Sigmoid colon (tissue), 7 donors: Measurements from ENCODE around the gene RDX. TPM values are rescaled to one million over a fixed set of nuclear protein-coding genes. Genes with fewer than 3 reads are reported as not detected.
A peak's percentile ranks its signal among the peaks of the same experiment; 100 is the strongest.
"Not testable (repeated sequence)": the region's sequence is repeated elsewhere in the genome, so short reads cannot be mapped to it uniquely, and the experiment has no call there.

Source experiments
- DNase-seq: peaks from one replicate; pipeline ENCODE4 v3.0.0-alpha.2; 2019
- H3K27ac ChIP-seq, 4 donors: fragments of 200-600 bp; sonication (generic); one replicate each; pipeline ENCODE4 v1.5.1; 2016 to 2019; ENCODE audit warnings: mild to moderate bottlenecking in 1 of 4
- H3K27me3 ChIP-seq, 3 donors: fragments of 200-600 bp; sonication (generic); one replicate each; pipeline ENCODE4 v1.5.1; 2019; ENCODE audit warnings: mild to moderate bottlenecking in 1 of 3
- H3K36me3 ChIP-seq, 4 donors: fragments of 200-600 bp; sonication (generic); one replicate each; pipeline ENCODE4 v1.5.1; 2016 to 2019
- H3K4me1 ChIP-seq, 4 donors: fragments of 200-600 bp; sonication (generic); one replicate each; pipeline ENCODE4 v1.5.1; 2017 to 2019
- H3K4me3 ChIP-seq, 4 donors: fragments of 200-600 bp; sonication (generic); one replicate each; pipeline ENCODE4 v1.5.1; 2017 to 2019; ENCODE audit warnings: mild to moderate bottlenecking in 2 of 4, moderate library complexity in 1 of 4
- H3K9me3 ChIP-seq, 4 donors: fragments of 200-600 bp in 3 of 4; sonication (generic) in 3 of 4; one replicate each; pipeline versions ENCODE4 v1.5.1 to v1.6.1; 2013 to 2019
- EP300 ChIP-seq, 4 donors: sonication (generic); formaldehyde crosslinking; IDR thresholded peaks; one replicate each; pipeline ENCODE4 v1.6.1; 2017; ENCODE audit warnings: antibody characterized with exemption in 4 of 4
- POLR2A ChIP-seq, 2 donors: fragments of 450-650 bp; IDR thresholded peaks; one replicate each; pipeline ENCODE4 v1.6.1; 2016; ENCODE audit warnings: antibody characterized with exemption in 2 of 2, mild to moderate bottlenecking in 2 of 2, moderate library complexity in 2 of 2
- POLR2AphosphoS5 ChIP-seq, 4 donors: sonication (generic); formaldehyde crosslinking; IDR thresholded peaks; one replicate each; pipeline ENCODE4 v1.6.1; 2017; ENCODE audit warnings: antibody characterized with exemption in 4 of 4
- WGBS, 2 donors: extraction: QIAGEN DNeasy Blood & Tissue Kit; methylation state at CpG; one replicate each; pipeline ENCODE4 v1.1.7; 2013; 5-methylcytosine and 5-hydroxymethylcytosine counted together
- intact Hi-C: fragments of 100-400 bp; cut with DNase I; formaldehyde crosslinking; loops from one replicate; pipeline ENCODE4 v1.15.1; 2023
- polyA plus RNA-seq, 3 donors: library from polyadenylated mRNA; stranded (reverse); fragments of 200-250 nt; gene quantifications; one replicate each; pipeline ENCODE4 v1.2.3, GENCODE V29; 2013
- total RNA-seq, 4 donors: library from RNA; depleted of rRNA; stranded (reverse); fragments of >200 nt; gene quantifications; one replicate each; pipeline ENCODE4 v1.1.0, GENCODE V29; 2016
- TF ChIP-seq, protein P1 (sequence below), 4 experiments: fragments of 450-650 bp in 3 of 4; fragments of 200-600 bp in 1 of 4; IDR thresholded peaks; one replicate each; pipeline ENCODE4 v1.5.1; 2016 to 2019; ENCODE audit warnings: antibody characterized with exemption in 4 of 4, mild to moderate bottlenecking in 3 of 4, moderate library complexity in 2 of 4
- donor health status: healthy with polysubstance abuse.
- donor health status: Bipolar disorder and iron deficiency.
- donor health status: healthy.

The RDX gene
- total and polyA plus RNA-seq, 7 donors = 7.9 to 160 (median 55.6) TPM

DNA sequence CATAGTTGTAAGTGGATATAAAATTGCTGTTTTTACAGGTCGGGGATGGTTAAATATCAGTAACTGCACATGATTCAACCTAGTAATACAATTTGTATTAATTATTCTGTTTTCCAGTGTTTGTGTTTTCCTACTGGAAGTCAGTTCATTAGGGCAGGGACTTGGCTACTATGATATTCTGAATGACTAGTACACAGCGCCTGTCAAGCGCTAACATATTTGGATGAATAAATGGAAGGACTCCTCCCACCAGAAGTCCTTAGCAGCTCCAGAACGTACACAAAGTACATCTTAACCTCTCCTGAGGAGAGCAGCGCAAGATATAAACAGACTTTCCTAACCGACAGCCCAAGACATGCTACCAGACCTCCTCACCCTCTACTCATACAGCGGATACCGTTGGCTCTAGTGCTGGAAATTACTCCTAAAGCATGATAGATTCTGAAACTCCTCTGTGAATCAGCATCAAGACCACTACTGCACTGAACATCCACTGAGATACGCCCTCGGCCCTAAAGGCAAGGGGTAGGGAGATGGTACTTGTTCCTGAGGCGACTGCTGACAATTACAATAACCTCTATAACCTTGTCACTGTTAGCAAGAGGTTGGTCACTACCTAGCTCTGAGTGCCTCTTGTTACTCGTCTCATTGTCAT lies 79.1 kb downstream of the RDX start:
- Histone ChIP-seq H3K36me3 (no peaks in the 10 kb centered on the region), H3K4me1 (no peaks in the 10 kb centered on the region), H3K9me3 (no peaks in the 10 kb centered on the region), H3K27ac (no peak overlapping the region), H3K27me3 (no peaks in the 10 kb centered on the region), H3K4me3 (no peak overlapping the region)
- intact Hi-C loops = no loop called here
- no peak for DNase-seq
- 87 to 90% methylated on average over 12 of the region's 12 CpGs for WGBS, 2 donors
- TF ChIP-seq, protein P1, sequence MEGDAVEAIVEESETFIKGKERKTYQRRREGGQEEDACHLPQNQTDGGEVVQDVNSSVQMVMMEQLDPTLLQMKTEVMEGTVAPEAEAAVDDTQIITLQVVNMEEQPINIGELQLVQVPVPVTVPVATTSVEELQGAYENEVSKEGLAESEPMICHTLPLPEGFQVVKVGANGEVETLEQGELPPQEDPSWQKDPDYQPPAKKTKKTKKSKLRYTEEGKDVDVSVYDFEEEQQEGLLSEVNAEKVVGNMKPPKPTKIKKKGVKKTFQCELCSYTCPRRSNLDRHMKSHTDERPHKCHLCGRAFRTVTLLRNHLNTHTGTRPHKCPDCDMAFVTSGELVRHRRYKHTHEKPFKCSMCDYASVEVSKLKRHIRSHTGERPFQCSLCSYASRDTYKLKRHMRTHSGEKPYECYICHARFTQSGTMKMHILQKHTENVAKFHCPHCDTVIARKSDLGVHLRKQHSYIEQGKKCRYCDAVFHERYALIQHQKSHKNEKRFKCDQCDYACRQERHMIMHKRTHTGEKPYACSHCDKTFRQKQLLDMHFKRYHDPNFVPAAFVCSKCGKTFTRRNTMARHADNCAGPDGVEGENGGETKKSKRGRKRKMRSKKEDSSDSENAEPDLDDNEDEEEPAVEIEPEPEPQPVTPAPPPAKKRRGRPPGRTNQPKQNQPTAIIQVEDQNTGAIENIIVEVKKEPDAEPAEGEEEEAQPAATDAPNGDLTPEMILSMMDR (IDR thresholded peaks at IDR 0.05) = peak in 1 of 4 experiments; percentile 8
- TF ChIP-seq POLR2A (IDR thresholded peaks at IDR 0.05) = no peak

DNA sequence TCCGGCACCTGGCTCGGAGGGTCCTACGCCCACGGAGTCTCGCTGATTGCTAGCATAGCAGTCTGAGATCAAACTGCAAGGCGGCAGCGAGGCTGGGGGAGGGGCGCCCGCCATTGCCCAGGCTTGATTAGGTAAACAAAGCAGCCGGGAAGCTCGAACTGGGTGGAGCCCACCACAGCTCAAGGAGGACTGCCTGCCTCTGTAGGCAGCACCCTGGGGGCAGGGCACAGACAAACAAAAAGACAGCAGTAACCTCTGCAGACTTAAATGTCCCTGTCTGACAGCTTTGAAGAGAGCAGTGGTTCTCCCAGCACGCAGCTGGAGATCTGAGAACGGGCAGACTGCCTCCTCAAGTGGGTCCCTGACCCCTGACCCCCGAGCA lies 87.1 kb downstream of the RDX start:
- WGBS, 2 donors = 4 to 18% methylated on average over 9 of the region's 14 CpGs
- peak overlapping the region in 3 of 4 donors; percentile 18 to 21 (median 21) for H3K4me3 ChIP-seq
- H3K27me3 ChIP-seq, H3K27ac ChIP-seq, H3K4me1 ChIP-seq, intact Hi-C loops, H3K36me3 ChIP-seq, DNase-seq, H3K9me3 ChIP-seq: not testable (repeated sequence)

DNA sequence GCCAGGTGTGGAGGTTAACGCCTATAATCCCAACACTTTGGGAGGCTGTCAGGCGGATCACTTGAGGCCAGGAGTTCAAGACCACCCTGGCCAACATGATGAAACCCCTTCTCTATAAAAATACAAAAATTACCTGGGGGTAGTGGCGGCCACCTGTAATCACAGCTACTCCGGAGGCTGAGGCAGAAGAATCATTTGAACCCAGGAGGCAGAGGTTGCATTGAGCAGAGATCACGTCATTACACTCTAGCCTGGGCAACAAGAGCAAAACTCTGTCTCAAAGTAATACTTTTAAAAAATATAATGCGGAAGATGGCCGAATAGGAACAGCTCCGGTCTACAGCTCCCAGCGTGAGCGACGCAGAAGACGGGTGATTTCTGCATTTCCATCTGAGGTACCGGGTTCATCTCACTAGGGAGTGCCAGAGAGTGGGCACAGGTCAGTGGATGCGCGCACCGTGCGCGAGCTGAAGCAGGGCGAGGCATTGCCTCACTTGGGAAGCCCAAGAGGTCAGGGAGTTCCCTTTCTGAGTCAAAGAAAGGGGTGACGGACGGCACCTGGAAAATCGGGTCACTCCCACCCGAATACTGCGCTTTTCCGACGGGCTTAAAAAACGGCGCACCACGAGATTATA lies 87.6 kb downstream of the RDX start:
- H3K27me3 ChIP-seq, H3K27ac ChIP-seq, DNase-seq, intact Hi-C loops, H3K9me3 ChIP-seq, H3K36me3 ChIP-seq, H3K4me1 ChIP-seq: not testable (repeated sequence)
- H3K4me3 ChIP-seq = peak overlapping the region in 3 of 4 donors; percentile 18 to 21 (median 21)
- 26 to 56% methylated on average over 25 to 29 of the region's 29 CpGs for WGBS, 2 donors

DNA sequence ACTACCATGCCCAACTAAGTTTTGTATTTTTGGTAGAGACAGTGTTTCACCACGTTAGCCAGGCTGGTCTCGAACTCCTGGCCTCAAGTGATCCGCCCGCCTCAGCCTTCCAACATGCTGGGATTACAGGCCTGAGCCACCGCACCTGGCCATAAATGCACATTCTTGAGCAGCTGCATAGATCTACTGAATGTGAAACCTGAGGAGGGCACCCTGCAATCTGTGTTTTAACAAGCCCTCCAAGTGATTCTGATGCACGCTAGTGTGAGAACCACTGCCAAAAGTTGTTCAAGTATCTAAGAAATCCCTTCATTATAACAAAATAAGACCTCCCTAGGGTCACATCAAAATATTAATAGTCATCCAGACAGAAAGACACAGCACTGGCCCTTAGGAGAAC lies 89.3 kb downstream of the RDX start:
- H3K36me3 ChIP-seq = no peaks in the 10 kb centered on the region
- no peak for DNase-seq

DNA sequence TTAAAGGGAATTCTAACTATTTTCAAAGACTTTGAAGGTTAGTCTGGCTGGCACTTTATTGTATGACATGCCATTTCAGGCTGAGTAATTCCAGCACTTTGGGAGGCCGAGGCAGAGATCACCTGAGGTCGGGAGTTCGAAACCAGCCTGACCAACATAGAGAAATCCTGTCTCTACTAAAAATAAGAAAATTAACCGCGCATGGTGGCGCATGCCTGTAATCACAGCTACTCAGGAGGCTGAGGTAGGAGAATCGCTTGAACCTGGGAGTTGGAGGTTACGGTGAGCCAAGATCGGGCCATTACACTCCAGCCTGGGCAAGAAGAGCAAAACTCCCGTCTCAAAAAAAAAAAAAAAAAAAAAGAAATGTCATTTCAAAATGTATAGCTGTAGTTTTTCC lies 95.6 kb downstream of the RDX start:
- Histone ChIP-seq H3K4me1 (no peaks in the 10 kb centered on the region), H3K27me3 (no peaks in the 10 kb centered on the region), H3K27ac (no peak overlapping the region), H3K9me3 (no peaks in the 10 kb centered on the region), H3K4me3 (no peak overlapping the region), H3K36me3 (no peaks in the 10 kb centered on the region)
- DNase-seq = no peak
- intact Hi-C loops = loop anchor here (1.0 to 5.0 kb wide), 4 partner anchors 96 to 232 kb away; partner anchors contain the start of gene RDX
- no peak for TF ChIP-seq EP300 (IDR thresholded peaks at IDR 0.05)
- TF ChIP-seq POLR2A (IDR thresholded peaks at IDR 0.05) = no peak
- TF ChIP-seq, protein P1 (IDR thresholded peaks at IDR 0.05) = no peak
- TF ChIP-seq POLR2AphosphoS5 (IDR thresholded peaks at IDR 0.05) = no peak
- 90 to 91% methylated on average over 10 of the region's 10 CpGs for WGBS, 2 donors

More for the DNA sequence above, 89.3 kb downstream of the RDX start:
- Histone ChIP-seq H3K4me1 (no peaks in the 10 kb centered on the region), H3K9me3 (no peaks in the 10 kb centered on the region), H3K27me3 (no peaks in the 10 kb centered on the region), H3K4me3 (no peak overlapping the region), H3K27ac (no peak overlapping the region)
- TF ChIP-seq, protein P1 (IDR thresholded peaks at IDR 0.05) = no peak
- no peak for TF ChIP-seq EP300 (IDR thresholded peaks at IDR 0.05)
- WGBS, 2 donors = 90 to 93% methylated on average over 6 of the region's 6 CpGs
- intact Hi-C loops = no loop called here

DNA sequence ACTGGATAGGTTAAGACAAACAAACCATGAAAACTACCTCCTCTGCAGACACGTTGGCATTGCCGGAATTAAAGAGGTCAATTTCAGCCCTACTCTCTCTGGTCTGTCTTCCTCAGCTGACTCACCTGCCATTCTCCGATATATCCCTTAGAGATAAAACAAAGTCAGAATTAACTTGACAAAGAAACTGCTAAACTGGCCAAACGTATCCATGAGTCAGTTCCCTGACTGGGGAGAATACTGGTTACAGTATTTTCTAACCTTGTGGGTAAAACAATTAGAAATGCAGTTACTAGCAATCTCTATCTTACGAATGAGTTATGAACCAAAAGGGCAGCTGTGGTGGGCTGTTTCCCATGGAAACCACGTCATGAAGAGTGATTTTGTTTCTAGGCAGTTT lies 96.2 kb downstream of the RDX start:
- DNase-seq = no peak
- 80 to 84% methylated on average over 6 of the region's 6 CpGs for WGBS, 2 donors
- H3K4me3 ChIP-seq = no peak overlapping the region

More for the DNA sequence above, 96.2 kb downstream of the RDX start:
- intact Hi-C loops = loop anchor here (2.0 to 5.0 kb wide), 3 partner anchors 97 to 177 kb away; partner anchors contain the start of gene RDX
- TF ChIP-seq, protein P1 (IDR thresholded peaks at IDR 0.05) = no peak
- TF ChIP-seq POLR2A (IDR thresholded peaks at IDR 0.05) (no peak), POLR2AphosphoS5 (IDR thresholded peaks at IDR 0.05) (no peak), EP300 (IDR thresholded peaks at IDR 0.05) (no peak)
- no peak overlapping the region for H3K27ac ChIP-seq
- H3K4me1 ChIP-seq = no peaks in the 10 kb centered on the region
- no peaks in the 10 kb centered on the region for H3K9me3 ChIP-seq
- H3K36me3 ChIP-seq = no peaks in the 10 kb centered on the region
- H3K27me3 ChIP-seq = no peaks in the 10 kb centered on the region
